Measurements from ENCODE around the gene EXOSC5.
"Not testable (repeated sequence)": the region's sequence is repeated elsewhere in the genome, so short reads cannot be mapped to it uniquely, and the experiment has no call there.

Gene EXOSC5

DNA sequence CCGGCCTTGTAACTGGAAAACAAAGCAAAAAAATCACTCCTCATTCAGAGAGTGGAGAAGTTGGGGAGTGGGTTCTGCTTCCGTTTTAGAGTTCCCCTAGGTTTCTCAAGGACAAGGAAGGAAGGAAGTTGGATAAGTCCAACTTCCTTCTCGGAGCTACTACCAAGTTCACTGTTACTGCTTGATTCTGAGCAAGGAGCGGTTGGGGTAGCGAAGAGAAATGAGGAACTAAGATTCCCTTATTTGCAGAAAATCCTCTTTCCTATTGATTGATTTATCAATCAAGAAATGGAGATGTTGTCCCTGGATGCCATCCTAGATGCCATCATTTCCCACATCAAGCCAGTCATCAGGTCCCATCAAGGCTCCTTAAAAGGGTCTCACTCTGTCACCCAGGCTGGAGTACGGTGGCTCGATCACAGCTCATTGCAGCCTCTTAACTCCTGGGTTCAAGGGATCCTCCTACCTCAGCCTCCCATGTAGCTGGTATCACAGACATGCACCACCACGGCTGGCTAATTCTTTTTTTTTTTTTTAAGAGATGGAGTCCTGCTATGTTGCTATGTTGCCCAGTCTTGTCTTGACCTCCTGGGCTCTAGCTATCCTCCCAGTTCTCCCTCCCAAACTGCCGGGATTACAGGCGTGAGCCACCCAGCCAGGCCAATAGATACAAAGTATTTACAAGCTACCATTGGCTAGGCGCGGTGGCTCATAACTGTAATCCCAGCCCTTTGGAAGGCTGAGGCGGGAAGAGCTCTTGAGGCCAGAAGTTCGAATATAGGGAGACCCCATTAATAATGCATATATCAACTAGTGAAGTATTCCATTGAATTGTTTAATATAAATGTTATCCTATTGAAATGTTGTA lies 32.4 kb downstream of the EXOSC5 start:
- no peak for DNase-seq

DNA sequence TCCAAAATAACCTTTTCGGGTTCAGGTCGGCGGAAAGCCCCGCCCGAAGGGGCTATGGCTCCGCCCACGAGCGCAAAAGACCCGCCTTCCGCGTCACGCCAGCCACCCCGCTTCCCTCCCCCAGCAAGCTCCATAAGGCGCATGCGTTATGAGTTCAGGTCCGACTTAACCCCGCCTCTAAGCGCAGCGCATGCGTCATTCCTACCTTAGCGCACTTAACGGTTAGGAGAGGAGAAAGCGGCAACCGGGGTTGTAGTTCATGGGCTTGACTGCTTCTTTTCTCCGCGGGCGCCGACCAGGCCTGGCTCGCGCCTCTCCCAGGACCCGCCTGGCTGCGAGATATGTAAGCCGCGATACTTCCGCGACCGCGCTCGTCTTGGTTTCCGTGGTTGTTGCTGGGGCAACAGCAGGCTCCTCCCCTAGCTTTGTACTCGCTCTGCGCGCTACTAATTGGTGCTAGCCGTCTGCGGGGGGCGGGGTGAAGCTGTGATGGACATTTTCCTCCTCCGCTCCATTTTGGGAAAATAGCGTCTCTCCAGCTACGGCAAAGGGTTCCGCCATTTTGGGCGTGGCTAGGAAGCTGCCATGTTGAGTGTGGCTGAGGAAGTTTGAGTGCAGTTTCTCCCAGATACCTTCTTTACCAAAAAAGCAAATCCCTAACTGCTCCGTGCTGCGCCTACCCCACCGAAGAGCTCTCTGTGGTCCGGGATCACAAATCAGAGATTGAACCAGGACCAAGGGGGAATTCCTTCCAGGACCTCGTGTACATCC lies 33.2 kb downstream of the EXOSC5 start, which contains the start of gene B9D2:
B9D2 (minus strand) TSS at position 397 of the 771 bp plus-strand sequence. CDS start 630 bp downstream, outside the sequence.
- DNase-seq: peak; percentile 99

DNA sequence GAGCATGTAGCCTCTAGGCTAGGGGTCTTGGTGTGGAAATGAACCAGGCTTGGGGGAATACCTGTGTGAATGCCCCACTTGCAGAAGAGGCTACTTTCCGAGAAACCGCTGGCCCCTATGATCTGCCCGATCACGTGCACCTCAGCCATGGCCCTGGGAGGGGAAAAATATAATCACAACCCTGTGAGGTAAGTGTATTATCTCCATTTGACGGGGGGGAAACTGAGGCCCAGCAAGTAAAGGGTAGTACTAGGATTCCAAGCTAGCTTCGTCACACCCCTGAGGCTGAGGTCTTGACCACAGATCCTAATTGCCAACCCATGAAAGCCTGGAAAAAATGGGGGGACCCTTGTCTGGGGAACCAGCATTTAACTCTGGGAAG lies 33.8 kb downstream of the EXOSC5 start:
- no peak for DNase-seq

DNA sequence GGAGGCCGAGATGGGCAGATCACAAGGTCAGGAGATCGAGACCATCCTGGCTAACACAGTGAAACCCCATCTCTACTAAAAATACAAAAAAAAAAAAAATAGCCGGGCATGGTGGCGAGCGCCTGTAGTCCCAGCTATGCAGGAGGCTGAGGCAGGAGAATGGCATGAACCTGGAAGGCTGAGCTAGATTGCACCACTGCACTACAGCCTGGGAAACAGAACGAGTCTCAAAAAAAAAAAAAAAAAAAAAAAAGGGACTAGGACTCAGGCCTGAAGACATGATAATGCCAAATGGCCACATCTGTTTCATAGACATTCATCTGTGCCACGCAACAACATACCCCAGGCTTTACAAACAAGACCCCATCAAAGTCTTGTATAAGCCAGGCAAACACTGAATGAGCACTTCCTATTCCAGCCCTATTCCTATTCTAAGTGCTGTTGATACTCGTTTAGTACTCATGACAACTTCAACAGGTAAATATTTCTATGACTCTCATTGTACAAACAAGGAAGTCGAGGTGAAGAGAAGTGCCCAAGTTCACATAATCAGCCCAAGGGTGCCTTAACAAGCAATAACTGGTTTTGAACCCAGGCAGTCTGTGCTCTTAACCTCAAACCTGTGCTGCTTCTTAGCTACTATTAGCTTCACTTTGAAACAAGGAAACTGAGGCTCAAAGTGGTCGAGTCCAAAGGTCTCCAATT lies 34.9 kb downstream of the EXOSC5 start:
- no peak for DNase-seq

GRCh38 chr19:41359741-41360140 lies 37.4 kb downstream of the EXOSC5 start:
- DNase-seq: no peak

GRCh38 chr19:41357746-41358145 lies 39.4 kb downstream of the EXOSC5 start:
- no peak for DNase-seq

DNA sequence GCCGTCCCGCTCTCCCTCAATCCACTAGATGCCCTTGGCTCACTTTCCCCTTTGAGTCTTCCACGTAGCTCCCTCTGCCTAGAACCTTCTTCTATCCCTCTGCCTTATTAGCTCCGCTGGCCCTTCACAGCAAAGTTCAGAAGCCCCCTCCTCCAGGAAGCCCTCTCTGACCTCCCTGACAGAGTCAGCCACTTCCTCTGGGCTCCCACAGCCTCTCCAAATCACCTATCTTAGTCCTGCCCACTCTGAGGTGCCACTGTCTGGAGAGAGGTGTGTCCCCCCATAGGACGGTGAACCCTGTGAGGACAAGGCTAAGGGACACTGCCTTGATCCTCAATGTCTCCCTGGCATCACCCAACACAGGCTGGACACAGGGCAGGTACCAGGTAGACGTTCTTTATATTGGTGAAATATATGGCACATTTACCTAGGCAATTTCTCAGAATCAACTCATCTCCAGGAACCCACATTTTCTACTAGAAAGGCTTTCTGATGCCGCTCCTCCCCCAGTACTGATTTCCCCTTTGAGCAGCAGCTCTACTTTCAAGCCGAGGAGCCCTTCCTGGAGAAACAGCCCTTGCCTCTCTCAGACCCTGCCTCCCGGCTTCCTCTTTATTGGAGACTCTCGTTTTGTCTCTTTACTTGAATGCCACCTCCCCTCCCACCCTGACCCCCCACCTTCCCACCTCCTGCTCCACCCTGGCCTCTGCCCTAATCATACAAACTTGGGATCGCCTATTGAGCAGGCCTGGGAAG lies 40.0 kb downstream of the EXOSC5 start:
- peak; percentile 76 for DNase-seq

DNA sequence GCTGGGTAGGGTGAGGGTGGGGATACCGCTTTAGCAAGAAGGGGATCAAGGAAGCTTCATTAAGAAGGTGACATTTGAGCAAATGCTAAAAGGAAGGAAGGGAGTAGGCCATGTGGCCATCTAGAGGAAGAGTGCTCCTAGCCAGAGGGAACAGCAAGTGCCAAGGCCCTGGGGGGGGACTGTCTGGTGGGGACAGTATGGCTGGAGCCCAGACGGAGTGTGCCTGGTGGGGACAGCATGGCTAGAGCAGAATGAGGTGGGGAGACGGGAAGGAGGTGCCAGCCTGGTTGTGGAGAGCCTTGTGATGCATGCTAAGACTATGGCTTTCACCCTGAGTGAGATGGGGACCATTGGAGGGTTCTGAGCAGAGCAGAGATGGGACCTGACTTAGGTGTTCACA lies 41.4 kb downstream of the EXOSC5 start:
- DNase-seq: peak; percentile 69

DNA sequence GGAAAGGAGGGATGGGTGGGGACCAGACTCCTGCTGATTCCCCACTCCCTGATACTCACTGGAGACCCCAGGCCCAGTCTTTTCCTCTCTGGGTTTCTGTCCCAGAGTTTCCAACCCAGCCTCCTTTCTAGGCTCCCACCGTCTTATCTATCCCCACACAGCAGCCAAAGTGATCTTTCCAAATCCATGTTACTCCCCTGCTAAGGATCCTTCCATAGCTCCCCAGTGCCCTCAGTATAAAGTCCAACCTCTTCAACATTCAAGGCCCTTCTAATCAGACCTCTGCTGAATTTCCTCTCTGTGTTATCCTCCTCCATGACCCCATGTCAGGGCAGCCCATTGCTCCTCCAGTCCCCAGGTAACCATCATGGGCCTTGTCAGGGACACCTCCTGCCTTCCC lies 42.1 kb downstream of the EXOSC5 start:
- DNase-seq: no peak

- DNase-seq: peak; percentile 68
Measured at GRCh38 chr19:41354343-41354953, 42.7 kb downstream of the EXOSC5 start.

DNA sequence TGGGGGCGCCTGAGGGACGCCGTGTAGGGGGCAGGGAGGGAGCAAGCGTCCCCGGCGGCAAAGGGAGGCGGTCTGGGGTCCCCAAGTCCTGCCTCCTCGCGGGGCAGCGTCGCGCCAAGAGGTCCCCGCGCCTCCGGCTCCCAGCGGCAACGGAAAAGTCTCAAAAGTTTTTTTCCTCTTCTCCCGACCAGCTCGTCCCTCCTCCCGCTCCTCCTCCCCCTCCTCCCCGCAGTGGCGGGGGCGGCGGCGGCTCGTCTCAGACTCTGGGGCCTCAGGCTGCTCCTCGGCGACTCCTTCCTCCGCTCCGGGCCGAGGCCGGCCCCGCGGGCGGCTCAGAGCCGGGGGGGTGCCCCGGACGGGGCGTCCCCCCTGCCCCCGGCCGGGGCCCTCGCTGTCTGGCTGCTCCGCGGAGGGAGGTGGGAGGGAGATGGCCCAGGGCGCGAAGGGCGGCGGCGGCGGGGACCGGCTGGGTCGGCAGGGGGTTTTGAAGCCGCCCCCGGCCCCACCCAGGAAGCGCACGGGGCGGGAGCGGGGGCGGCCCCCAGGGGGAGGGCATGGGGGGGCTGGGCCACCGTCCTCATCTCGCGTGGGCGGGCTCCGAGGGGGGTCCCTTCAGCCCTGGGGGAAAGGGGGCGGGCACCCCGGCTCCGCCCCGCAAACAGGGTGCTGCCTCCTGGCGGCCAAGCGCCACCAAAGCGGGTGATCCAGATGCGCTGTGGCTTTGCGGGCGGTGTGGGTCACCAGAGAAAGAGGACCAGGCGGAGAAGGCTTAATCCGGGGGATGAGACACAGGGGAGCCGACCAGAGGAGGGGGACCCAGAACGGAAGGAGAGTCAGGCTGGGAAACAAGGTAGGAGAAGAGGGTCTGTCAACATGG lies 43.5 kb downstream of the EXOSC5 start, which contains the start of gene TGFB1:
TGFB1 (minus strand) TSS at position 457 of the 877 bp plus-strand sequence. CDS start 878 bp downstream, outside the sequence.
- DNase-seq: peak; percentile 97

GRCh38 chr19:41352609-41353465 lies 44.3 kb downstream of the EXOSC5 start:
- DNase-seq: peak; percentile 92

GRCh38 chr19:41352279-41352608 lies 44.9 kb downstream of the EXOSC5 start:
- DNase-seq: no peak

- peak; percentile 93 for DNase-seq
Measured at GRCh38 chr19:41351339-41352245, 45.6 kb downstream of the EXOSC5 start.

DNA sequence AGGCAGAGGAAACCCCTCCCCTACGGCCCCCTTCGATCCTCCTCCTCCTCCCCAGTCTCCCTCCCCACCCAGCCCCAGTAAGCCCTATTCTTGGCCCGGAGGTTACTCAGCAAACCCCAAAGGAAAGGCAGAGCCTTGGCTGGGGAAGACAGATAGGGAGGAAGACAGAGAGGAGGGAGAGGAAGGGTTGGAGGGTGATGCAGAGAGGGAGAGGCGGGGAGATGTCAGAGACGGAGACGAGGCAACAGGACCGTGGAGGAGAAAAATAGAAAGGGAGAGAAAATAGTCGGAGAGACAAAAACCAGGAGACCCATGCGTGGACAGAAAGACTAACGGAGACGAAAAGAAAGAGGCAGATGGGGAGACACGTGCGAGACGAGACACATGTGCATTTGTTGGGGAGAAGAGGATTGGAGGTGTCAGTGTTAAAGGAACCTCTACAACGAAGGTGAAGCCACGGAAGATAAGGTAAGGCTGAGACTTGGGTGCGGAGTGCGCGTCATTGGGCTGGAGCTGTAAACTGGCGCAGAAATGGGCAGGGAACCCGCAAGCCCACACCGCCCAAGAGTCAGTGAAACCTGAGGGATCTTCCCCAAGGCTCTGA lies 46.3 kb downstream of the EXOSC5 start:
- DNase-seq: peak; percentile 69

GRCh38 chr19:41346916-41347315 lies 50.2 kb downstream of the EXOSC5 start:
- not testable (repeated sequence) for DNase-seq

DNA sequence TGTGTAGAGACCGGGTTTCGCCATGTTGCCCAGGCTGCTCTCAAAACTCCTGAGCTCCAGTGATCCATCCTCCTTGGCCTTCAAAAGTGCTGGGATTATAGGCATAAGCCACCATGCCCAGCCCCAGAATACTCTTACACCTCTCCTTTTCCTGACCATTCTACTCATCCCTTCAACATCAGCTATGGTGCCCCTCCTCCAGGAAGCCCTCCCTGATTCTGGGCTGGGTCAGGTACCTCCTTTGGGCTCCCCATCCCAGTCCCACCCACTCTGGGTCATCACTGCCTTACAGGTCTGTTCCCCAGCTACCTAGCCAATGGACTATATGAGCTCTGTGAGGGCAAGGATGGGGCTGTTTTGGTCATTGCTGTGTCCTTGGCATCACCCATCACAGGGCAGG lies 53.0 kb downstream of the EXOSC5 start:
- DNase-seq: no peak

All from activated CD8-positive, alpha-beta memory T cell treated with anti-CD3 and anti-CD28 coated beads for 24 hours (primary cell).